ENCODE measurements around the gene STK4.

GRCh38 chr20:45072066-45072465 lies 105.8 kb downstream of the STK4 start:
- no peak for TF ChIP-seq EZH2 (IDR thresholded peaks at IDR 0.05; ENCODE audit: low read depth)
- TF ChIP-seq CTCF (conservative IDR thresholded peaks at IDR 0.05): no peak
